ENCODE results near the gene NR2C1. TPM values are rescaled to one million over a fixed set of nuclear protein-coding genes. Genes with fewer than 3 reads are reported as not detected.

NR2C1 gene
- polyA plus RNA-seq, 3 donors = 2.2 to 24.7 (median 6.0) TPM

DNA sequence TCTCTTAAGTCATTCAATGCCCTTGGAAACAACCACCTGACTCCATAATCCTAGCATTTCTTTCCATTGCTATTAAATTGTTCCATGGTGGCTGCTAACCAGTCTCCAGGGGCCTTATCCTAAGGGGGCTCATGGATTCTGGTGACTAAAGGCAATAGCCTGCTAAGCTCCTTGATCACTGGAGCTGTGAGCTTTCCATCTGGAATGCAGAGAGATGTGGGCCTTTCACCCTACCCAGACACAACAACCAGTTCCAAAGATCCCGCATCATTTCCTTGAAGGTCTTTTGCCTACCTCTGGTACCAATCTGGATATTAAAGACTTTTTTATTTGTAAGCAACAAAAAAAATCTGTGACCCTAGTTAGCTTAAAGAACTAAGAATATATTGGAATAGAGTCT, 102.9 kb downstream of the NR2C1 start:
- H4K20me1 ChIP-seq (ENCODE audit: insufficient read depth, low read length) = peaks cover 4% of the 10 kb centered on the region
- H3K4me3 Mint-ChIP-seq = no peak overlapping the region
- peaks cover 20 to 35% of the 10 kb centered on the region in 2 donors for H3K36me3 ChIP-seq (replicated peaks in 1 of 2; ENCODE audit: control insufficient read depth in 1 of 2, insufficient read depth in 2 of 2, low read length in 2 of 2)
- H2AFZ ChIP-seq (ENCODE audit: insufficient read depth, low read depth, low read length, poor library complexity, severe bottlenecking) = no peak overlapping the region
- no peak overlapping the region for H3K4me2 ChIP-seq (replicated peaks; ENCODE audit: extremely low read depth, low read length, poor library complexity, severe bottlenecking)
- no peak overlapping the region for H3K27ac Mint-ChIP-seq
- H3K79me2 ChIP-seq (ENCODE audit: insufficient read depth, low read length) = no peaks in the 10 kb centered on the region
- H3K36me3 Mint-ChIP-seq = peaks cover 25 to 36% of the 10 kb centered on the region in 2 donors
- peaks cover 0 to 2% (median 0%) of the 10 kb centered on the region in 3 donors for H3K27me3 Mint-ChIP-seq (ENCODE audit: low read depth in 3 of 3)
- H3K4me3 ChIP-seq (replicated peaks in 1 of 3; ENCODE audit: low read depth in 2 of 3, low read length in 3 of 3) = no peak overlapping the region
- intact Hi-C loops (cut with micrococcal nuclease) = no loop called here
- no peaks in the 10 kb centered on the region for H3K27me3 ChIP-seq (ENCODE audit: control insufficient read depth in 2 of 2, insufficient read depth in 2 of 2, low read length in 2 of 2)
- TF ChIP-seq, protein P1, sequence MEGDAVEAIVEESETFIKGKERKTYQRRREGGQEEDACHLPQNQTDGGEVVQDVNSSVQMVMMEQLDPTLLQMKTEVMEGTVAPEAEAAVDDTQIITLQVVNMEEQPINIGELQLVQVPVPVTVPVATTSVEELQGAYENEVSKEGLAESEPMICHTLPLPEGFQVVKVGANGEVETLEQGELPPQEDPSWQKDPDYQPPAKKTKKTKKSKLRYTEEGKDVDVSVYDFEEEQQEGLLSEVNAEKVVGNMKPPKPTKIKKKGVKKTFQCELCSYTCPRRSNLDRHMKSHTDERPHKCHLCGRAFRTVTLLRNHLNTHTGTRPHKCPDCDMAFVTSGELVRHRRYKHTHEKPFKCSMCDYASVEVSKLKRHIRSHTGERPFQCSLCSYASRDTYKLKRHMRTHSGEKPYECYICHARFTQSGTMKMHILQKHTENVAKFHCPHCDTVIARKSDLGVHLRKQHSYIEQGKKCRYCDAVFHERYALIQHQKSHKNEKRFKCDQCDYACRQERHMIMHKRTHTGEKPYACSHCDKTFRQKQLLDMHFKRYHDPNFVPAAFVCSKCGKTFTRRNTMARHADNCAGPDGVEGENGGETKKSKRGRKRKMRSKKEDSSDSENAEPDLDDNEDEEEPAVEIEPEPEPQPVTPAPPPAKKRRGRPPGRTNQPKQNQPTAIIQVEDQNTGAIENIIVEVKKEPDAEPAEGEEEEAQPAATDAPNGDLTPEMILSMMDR (IDR thresholded peaks at IDR 0.05) = no peak
- DNase-seq = no peak
- no peaks in the 10 kb centered on the region for H3K4me1 ChIP-seq (ENCODE audit: control insufficient read depth in 1 of 2, insufficient read depth in 2 of 2, low read length in 2 of 2)
- H3K4me1 Mint-ChIP-seq = no peaks in the 10 kb centered on the region
- WGBS (ENCODE audit: insufficient coverage) = no CpG with 5 or more reads among the region's 1 CpG
- no peaks in the 10 kb centered on the region for H3K9me3 ChIP-seq (replicated peaks in 1 of 2; ENCODE audit: control insufficient read depth in 1 of 2, insufficient read depth in 1 of 2, low read length in 2 of 2)
- H3K9me3 Mint-ChIP-seq = no peaks in the 10 kb centered on the region
- no peak overlapping the region for H3K27ac ChIP-seq (ENCODE audit: low read depth in 1 of 2, low read length in 2 of 2)
- no peak overlapping the region for H3K9ac ChIP-seq (ENCODE audit: insufficient read depth, low read length, poor library complexity, severe bottlenecking)

Other genes with a start within 250 kb of the NR2C1 start
- 100 to 1,000 TPM; 105 to 302 (median 286) TPM for gene NDUFA12, start 69.9 kb downstream of the NR2C1 start, polyA plus RNA-seq
- gene FGD6, start 143.8 kb upstream of the NR2C1 start, polyA plus RNA-seq = 1 to 10 TPM; 4.0 to 8.1 (median 5.3) TPM
- 10 to 100 TPM; 14.6 to 20.6 (median 16.7) TPM for gene VEZT, start 144.2 kb upstream of the NR2C1 start, polyA plus RNA-seq

All from CD14-positive monocyte (primary cell).